Osteocyte (in vitro differentiated cells): Measurements from ENCODE around the gene SSC5D. TPM values are rescaled to one million over a fixed set of nuclear protein-coding genes. Genes with fewer than 3 reads are reported as not detected.
A peak's percentile ranks its signal among the peaks of the same experiment; 100 is the strongest.

Experiments
- DNase-seq: peaks from one replicate; pipeline ENCODE4 v3.0.0; 2021; ENCODE audit warnings: mixed read lengths; ENCODE audit not compliant: unreplicated experiment; ENCODE audit errors: extremely low spot score
- H3K27ac Mint-ChIP-seq: one replicate; pipeline ENCODE4 v1.8.0; 2021; ENCODE audit warnings: mild to moderate bottlenecking, mixed read lengths; ENCODE audit not compliant: unreplicated experiment
- H3K27me3 Mint-ChIP-seq: one replicate; pipeline ENCODE4 v1.8.0; 2021; ENCODE audit warnings: mixed read lengths; ENCODE audit not compliant: unreplicated experiment
- H3K36me3 Mint-ChIP-seq: one replicate; pipeline ENCODE4 v1.8.0; 2021; ENCODE audit warnings: mixed read lengths; ENCODE audit not compliant: unreplicated experiment
- H3K4me1 Mint-ChIP-seq: one replicate; pipeline ENCODE4 v1.8.0; 2021; ENCODE audit warnings: mixed read lengths; ENCODE audit not compliant: unreplicated experiment
- H3K4me3 Mint-ChIP-seq: one replicate; pipeline ENCODE4 v1.8.0; 2021; ENCODE audit warnings: mild to moderate bottlenecking, moderate library complexity, mixed read lengths; ENCODE audit not compliant: unreplicated experiment
- H3K9me3 Mint-ChIP-seq: one replicate; pipeline ENCODE4 v1.8.0; 2021; ENCODE audit warnings: mixed read lengths; ENCODE audit not compliant: unreplicated experiment
- CTCF ChIP-seq: fragments of 200-600 bp; sonication (generic); IDR thresholded peaks from 2 replicates; pipeline ENCODE4 v1.5.0; 2021; ENCODE audit warnings: antibody characterized with exemption, mild to moderate bottlenecking, moderate library complexity
- long read RNA-seq: library from polyadenylated mRNA; unstranded; transcript quantifications from one replicate; pipeline ENCODE4 v2.0.0, GENCODE V29; 2021
- total RNA-seq: library from RNA; stranded (reverse); gene quantifications from 2 replicates; pipeline ENCODE4 v1.2.1, GENCODE V29; 2021

SSC5D gene
- total RNA-seq: 21.5 and 22.1 TPM in 2 replicates
- long read RNA-seq: 0 reads

GRCh38 chr19:55487924-55488687 lies at the start of gene SSC5D:
SSC5D (plus strand) TSS chr19:55488436; CDS start chr19:55488590, 154 bp downstream.
- TF ChIP-seq CTCF: no peak
- Mint-ChIP-seq H3K27ac (peak within 1 kb of the TSS; percentile 99), H3K9me3 (no peaks in the 10 kb centered on the region), H3K4me1 (peaks cover 38% of the 10 kb centered on the region), H3K36me3 (no peaks in the 10 kb centered on the region), H3K4me3 (peak within 1 kb of the TSS; percentile 68), H3K27me3 (no peaks in the 10 kb centered on the region)
- DNase-seq: no peak

- peaks cover 10% of the 10 kb centered on the region for H3K4me1 Mint-ChIP-seq
- peaks cover 2% of the 10 kb centered on the region for H3K36me3 Mint-ChIP-seq
- H3K9me3 Mint-ChIP-seq: no peaks in the 10 kb centered on the region
- DNase-seq: no peak
- no peak overlapping the region for H3K27ac Mint-ChIP-seq
- TF ChIP-seq CTCF: no peak
- peaks cover 43% of the 10 kb centered on the region for H3K27me3 Mint-ChIP-seq
- no peak overlapping the region for H3K4me3 Mint-ChIP-seq
Measured at GRCh38 chr19:55439052-55439451, 49.2 kb upstream of the SSC5D start.

GRCh38 chr19:55440411-55441105 lies 47.7 kb upstream of the SSC5D start:
- Mint-ChIP-seq H3K4me1 (peaks cover 10% of the 10 kb centered on the region), H3K4me3 (no peak overlapping the region), H3K27me3 (peaks cover 55% of the 10 kb centered on the region), H3K36me3 (peaks cover 4% of the 10 kb centered on the region), H3K27ac (no peak overlapping the region), H3K9me3 (no peaks in the 10 kb centered on the region)
- no peak for TF ChIP-seq CTCF
- no peak for DNase-seq

GRCh38 chr19:55441319-55441691 lies 46.9 kb upstream of the SSC5D start:
- H3K9me3 Mint-ChIP-seq: no peaks in the 10 kb centered on the region
- H3K27ac Mint-ChIP-seq: no peak overlapping the region
- TF ChIP-seq CTCF: no peak
- no peak overlapping the region for H3K4me3 Mint-ChIP-seq
- peaks cover 10% of the 10 kb centered on the region for H3K4me1 Mint-ChIP-seq
- DNase-seq: no peak
- peaks cover 4% of the 10 kb centered on the region for H3K36me3 Mint-ChIP-seq
- H3K27me3 Mint-ChIP-seq: peaks cover 58% of the 10 kb centered on the region

- Mint-ChIP-seq H3K27me3 (peaks cover 55% of the 10 kb centered on the region), H3K9me3 (no peaks in the 10 kb centered on the region), H3K4me1 (peaks cover 10% of the 10 kb centered on the region), H3K4me3 (no peak overlapping the region), H3K27ac (no peak overlapping the region), H3K36me3 (peaks cover 4% of the 10 kb centered on the region)
- no peak for DNase-seq
- no peak for TF ChIP-seq CTCF
Measured at GRCh38 chr19:55441692-55442321, 46.4 kb upstream of the SSC5D start.
